Gastrocnemius medialis (tissue), 4 donors: Measurements from ENCODE around the gene ADCY1. TPM values are rescaled to one million over a fixed set of nuclear protein-coding genes. Genes with fewer than 3 reads are reported as not detected.

Source experiments
- ATAC-seq, 2 donors: fragments of 150-250 bp; one replicate each; pipeline ENCODE4 v1.9.1; 2016
- DNase-seq, 2 donors: peaks; one replicate each; pipeline ENCODE4 v3.0.0-alpha.2; 2019
- H3K27ac ChIP-seq, 4 donors: fragments of 200-600 bp; sonication (generic); 1 replicate in 1 of 4; 2 replicates in 3 of 4; pipeline ENCODE4 v1.5.1; 2016 to 2018; ENCODE audit warnings: mild to moderate bottlenecking in 2 of 4, moderate library complexity in 1 of 4
- H3K27me3 ChIP-seq, 3 donors: fragments of 200-600 bp; sonication (generic) in 2 of 3; 1 replicate in 1 of 3; 2 replicates in 2 of 3; pipeline versions ENCODE4 v1.5.1 to v1.6.0; 2016 to 2019; ENCODE audit warnings: mild to moderate bottlenecking in 1 of 3, moderate library complexity in 1 of 3
- H3K36me3 ChIP-seq, 2 donors: fragments of 200-600 bp; sonication (generic) in 1 of 2; one replicate each; pipeline ENCODE4 v1.5.1; 2017 to 2018
- H3K4me1 ChIP-seq, 2 donors: fragments of 200-600 bp; sonication (generic) in 1 of 2; one replicate each; pipeline ENCODE4 v1.5.1; 2016 to 2017; ENCODE audit warnings: mild to moderate bottlenecking in 2 of 2
- H3K4me3 ChIP-seq, 4 donors: fragments of 200-600 bp; sonication (generic) in 3 of 4; 1 replicate in 1 of 4; 2 replicates in 3 of 4; pipeline ENCODE4 v1.5.1; 2016 to 2019; ENCODE audit warnings: mild to moderate bottlenecking in 2 of 4
- H3K9me3 ChIP-seq, 3 donors: fragments of 200-600 bp; sonication (generic) in 2 of 3; 1 replicate in 1 of 3; 2 replicates in 2 of 3; pipeline ENCODE4 v1.5.1; 2016 to 2019
- POLR2A ChIP-seq, 2 donors: fragments of 450-650 bp; IDR thresholded peaks; one replicate each; pipeline ENCODE4 v1.6.1; 2017; ENCODE audit warnings: antibody characterized with exemption in 2 of 2, mild to moderate bottlenecking in 2 of 2, moderate library complexity in 2 of 2
- in situ Hi-C, 4 donors: fragments of 200-750 bp; cut with MboI; loops; one replicate each; pipeline versions ENCODE4 v1.15.0 to v1.8.0; 2017; ENCODE audit warnings: low sequenced_read_pairs in 4 of 4
- intact Hi-C: fragments of 100-400 bp; cut with DNase I; formaldehyde crosslinking; loops from one replicate; pipeline ENCODE4 v1.15.1; 2023; ENCODE audit warnings: low total_unique reads
- total RNA-seq, 4 donors: library from RNA; depleted of rRNA; stranded (reverse); fragments of >200 nt; gene quantifications; one replicate each; pipeline versions ENCODE4 v1.1.0 to v1.2.3, GENCODE V29; 2016
- TF ChIP-seq, protein P1 (sequence below), 5 experiments: fragments of 450-650 bp in 3 of 5; fragments of 200-600 bp in 2 of 5; sonication (generic) in 2 of 5; IDR thresholded peaks in 4 of 5; conservative IDR thresholded peaks in 1 of 5; 1 replicate in 4 of 5; 2 replicates in 1 of 5; pipeline ENCODE4 v1.5.1; 2016 to 2019; ENCODE audit warnings: antibody characterized with exemption in 5 of 5, mild to moderate bottlenecking in 3 of 5, moderate library complexity in 3 of 5

ADCY1 gene
- total RNA-seq, 4 donors from 2014 or later, result 0.42 to 3.5 (median 1.4) TPM

DNA sequence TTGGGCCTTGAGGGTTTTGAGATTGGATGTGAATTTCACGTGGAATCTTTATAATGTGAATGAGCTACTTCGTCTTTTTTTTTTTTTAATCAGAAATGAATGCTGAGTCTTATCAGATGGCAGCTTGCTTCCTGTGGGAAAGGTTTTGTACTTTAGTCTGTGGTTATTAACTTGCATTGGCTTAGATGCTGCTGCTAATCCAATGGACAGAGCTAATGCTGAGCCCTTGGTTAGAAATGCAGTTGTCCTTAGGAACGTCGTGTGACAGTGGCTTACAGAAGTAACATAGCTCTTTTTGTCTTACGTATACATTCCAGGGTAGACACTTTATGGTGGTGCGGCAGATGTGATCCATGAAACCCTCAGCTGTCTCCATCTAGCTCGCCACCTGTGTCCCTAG is 32.8 kb downstream of the ADCY1 start:
- no peak overlapping the region for H3K4me3 ChIP-seq
- no peaks in the 10 kb centered on the region for H3K9me3 ChIP-seq
- intact Hi-C loops, result no loop called here
- no peaks in the 10 kb centered on the region for H3K4me1 ChIP-seq
- H3K27me3 ChIP-seq, result no peaks in the 10 kb centered on the region
- no peak for TF ChIP-seq POLR2A (IDR thresholded peaks at IDR 0.05)
- TF ChIP-seq, protein P1, sequence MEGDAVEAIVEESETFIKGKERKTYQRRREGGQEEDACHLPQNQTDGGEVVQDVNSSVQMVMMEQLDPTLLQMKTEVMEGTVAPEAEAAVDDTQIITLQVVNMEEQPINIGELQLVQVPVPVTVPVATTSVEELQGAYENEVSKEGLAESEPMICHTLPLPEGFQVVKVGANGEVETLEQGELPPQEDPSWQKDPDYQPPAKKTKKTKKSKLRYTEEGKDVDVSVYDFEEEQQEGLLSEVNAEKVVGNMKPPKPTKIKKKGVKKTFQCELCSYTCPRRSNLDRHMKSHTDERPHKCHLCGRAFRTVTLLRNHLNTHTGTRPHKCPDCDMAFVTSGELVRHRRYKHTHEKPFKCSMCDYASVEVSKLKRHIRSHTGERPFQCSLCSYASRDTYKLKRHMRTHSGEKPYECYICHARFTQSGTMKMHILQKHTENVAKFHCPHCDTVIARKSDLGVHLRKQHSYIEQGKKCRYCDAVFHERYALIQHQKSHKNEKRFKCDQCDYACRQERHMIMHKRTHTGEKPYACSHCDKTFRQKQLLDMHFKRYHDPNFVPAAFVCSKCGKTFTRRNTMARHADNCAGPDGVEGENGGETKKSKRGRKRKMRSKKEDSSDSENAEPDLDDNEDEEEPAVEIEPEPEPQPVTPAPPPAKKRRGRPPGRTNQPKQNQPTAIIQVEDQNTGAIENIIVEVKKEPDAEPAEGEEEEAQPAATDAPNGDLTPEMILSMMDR (IDR thresholded peaks at IDR 0.05 in 4 of 5, conservative IDR thresholded peaks at IDR 0.05 in 1 of 5), result no peak
- H3K36me3 ChIP-seq, result no peaks in the 10 kb centered on the region
- no peak for ATAC-seq
- no peak overlapping the region for H3K27ac ChIP-seq
- DNase-seq, result no peak
- in situ Hi-C loops, result no loop called here

DNA sequence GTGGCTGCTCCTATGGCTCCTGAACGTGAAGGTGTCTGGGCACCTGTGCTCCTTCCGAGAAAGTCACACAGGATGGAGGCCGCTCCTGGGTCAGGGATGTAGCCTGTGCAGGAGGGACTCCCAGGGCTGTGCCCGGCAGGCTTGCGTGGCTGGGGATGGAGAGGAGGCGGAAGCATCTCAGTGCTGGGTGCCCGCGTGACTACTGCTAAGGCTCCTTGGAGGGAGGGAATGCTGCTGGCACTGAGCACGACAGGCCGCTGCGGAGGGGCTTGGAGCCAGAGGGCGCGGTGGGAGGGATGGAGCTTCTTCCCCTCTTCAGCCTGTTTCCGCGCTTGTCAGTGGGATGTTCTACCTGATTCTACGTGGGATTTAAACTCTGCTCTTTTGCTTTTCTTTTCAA is 35.0 kb downstream of the ADCY1 start:
- in situ Hi-C loops, result no loop called here
- Histone ChIP-seq H3K27ac (no peak overlapping the region), H3K36me3 (no peaks in the 10 kb centered on the region), H3K4me3 (no peak overlapping the region), H3K27me3 (no peaks in the 10 kb centered on the region), H3K9me3 (no peaks in the 10 kb centered on the region), H3K4me1 (no peaks in the 10 kb centered on the region)
- TF ChIP-seq, protein P1 (IDR thresholded peaks at IDR 0.05 in 4 of 5, conservative IDR thresholded peaks at IDR 0.05 in 1 of 5), result no peak
- TF ChIP-seq POLR2A (IDR thresholded peaks at IDR 0.05), result no peak
- DNase-seq, result no peak
- intact Hi-C loops, result no loop called here
- no peak for ATAC-seq

DNA sequence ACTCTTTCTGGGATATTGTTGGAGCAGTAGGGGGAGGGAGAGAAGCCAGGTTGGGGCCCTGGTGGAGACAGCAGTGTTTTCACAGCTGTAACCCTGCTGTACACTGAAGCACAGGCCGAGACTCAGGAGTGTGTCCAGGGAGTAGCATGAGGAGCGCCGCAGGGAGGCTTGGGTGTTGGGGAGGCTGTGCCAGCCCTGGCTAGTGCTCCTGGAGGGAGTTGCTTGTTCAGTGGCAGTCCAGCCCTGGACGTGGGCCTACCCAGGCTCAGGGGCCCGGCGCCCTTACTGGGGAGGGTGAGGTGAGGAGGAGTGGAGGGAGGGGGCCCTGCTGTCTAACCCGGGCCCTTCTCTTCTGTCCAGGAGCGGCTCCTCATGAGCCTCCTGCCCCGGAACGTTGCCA is 35.9 kb downstream of the ADCY1 start:
- Histone ChIP-seq H3K27me3 (no peaks in the 10 kb centered on the region), H3K36me3 (no peaks in the 10 kb centered on the region), H3K4me1 (no peaks in the 10 kb centered on the region), H3K27ac (no peak overlapping the region), H3K4me3 (no peak overlapping the region), H3K9me3 (no peaks in the 10 kb centered on the region)
- in situ Hi-C loops (no loop called here), intact Hi-C loops (no loop called here)
- no peak for TF ChIP-seq POLR2A (IDR thresholded peaks at IDR 0.05)
- TF ChIP-seq, protein P1 (IDR thresholded peaks at IDR 0.05 in 4 of 5, conservative IDR thresholded peaks at IDR 0.05 in 1 of 5), result no peak
- ATAC-seq (no peak), DNase-seq (no peak)

DNA sequence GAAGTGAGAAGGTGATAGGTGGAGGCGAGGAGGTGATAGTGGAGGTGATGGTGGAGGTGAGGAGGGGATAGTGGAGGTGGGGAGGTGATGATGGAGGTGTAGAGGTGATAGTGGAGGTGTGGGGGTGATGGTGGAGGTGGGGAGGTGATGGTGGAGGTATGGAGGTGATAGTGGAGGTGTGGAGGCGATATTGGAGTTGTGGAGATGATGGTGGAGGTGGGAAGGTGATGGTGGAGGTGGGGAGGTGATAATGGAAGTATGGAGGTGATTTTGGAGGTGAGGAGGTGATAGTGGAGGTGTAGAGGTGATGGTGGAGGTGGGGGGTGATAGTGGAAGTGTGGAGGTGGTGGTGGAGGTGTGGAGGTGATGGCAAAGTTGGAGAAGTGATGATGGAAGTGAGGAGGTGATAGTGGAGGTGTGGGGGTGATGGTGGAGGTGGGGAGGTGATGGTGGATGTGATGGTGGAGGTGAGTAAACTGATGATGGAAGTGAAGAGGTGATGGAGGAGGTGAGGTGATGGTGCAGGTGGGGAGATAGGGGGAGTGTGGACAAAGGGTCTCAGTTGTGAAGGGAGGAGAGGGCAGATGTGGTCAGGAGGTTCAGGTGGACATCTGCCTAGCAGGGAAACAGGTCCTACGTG is 36.6 kb downstream of the ADCY1 start:
- no peak overlapping the region for H3K27ac ChIP-seq
- H3K9me3 ChIP-seq, result no peaks in the 10 kb centered on the region
- in situ Hi-C loops, result no loop called here
- no peak for TF ChIP-seq POLR2A (IDR thresholded peaks at IDR 0.05)
- TF ChIP-seq, protein P1 (IDR thresholded peaks at IDR 0.05 in 4 of 5, conservative IDR thresholded peaks at IDR 0.05 in 1 of 5), result no peak
- intact Hi-C loops, result no loop called here
- no peak for ATAC-seq
- no peak overlapping the region for H3K4me3 ChIP-seq
- H3K36me3 ChIP-seq, result no peaks in the 10 kb centered on the region
- no peak for DNase-seq
- no peaks in the 10 kb centered on the region for H3K4me1 ChIP-seq
- H3K27me3 ChIP-seq, result no peaks in the 10 kb centered on the region

DNA sequence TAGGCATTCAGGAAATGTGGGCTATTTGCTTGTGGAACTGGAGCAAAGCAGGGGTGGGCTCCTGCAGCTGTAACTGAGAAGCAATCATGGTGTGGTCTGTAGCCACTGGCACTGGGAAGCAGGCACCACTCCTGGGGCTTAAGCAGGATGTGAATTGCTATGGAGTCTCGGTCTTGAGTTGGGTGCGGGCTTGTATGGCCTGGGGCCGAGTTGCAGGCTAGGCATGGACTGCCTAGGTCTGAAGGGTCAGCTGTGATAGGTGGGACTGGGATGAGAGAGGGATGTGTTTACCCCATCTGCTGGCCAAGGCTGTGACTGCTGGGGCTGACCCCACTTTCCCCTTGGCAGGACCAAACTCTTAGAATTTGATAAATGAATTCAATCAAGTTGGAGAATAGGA is 43.0 kb downstream of the ADCY1 start:
- no peak for DNase-seq
- TF ChIP-seq, protein P1 (IDR thresholded peaks at IDR 0.05 in 4 of 5, conservative IDR thresholded peaks at IDR 0.05 in 1 of 5), result no peak
- no peak for TF ChIP-seq POLR2A (IDR thresholded peaks at IDR 0.05)
- Histone ChIP-seq H3K4me1 (no peaks in the 10 kb centered on the region), H3K4me3 (no peak overlapping the region), H3K27ac (no peak overlapping the region), H3K9me3 (no peaks in the 10 kb centered on the region), H3K27me3 (no peaks in the 10 kb centered on the region), H3K36me3 (no peaks in the 10 kb centered on the region)
- ATAC-seq, result no peak
- intact Hi-C loops (no loop called here), in situ Hi-C loops (no loop called here)
